Mesenchymal stem cell (in vitro differentiated cells and primary cell): ENCODE data around the gene GALNT3.

Source experiments
- DNase-seq: peaks from one replicate; pipeline ENCODE4 v3.0.0-alpha.2; 2013
- H2AFZ ChIP-seq: one replicate; pipeline ENCODE4 v1.6.1; 2013; ENCODE audit warnings: low read depth, mild to moderate bottlenecking, control low read depth, inconsistent platforms, low read length, moderate library complexity
- H2AK5ac ChIP-seq: 2 replicates; pipeline ENCODE4 v1.6.1; 2013; ENCODE audit warnings: low read length, moderate library complexity, mild to moderate bottlenecking, inconsistent platforms; ENCODE audit not compliant: severe bottlenecking
- H2BK120ac ChIP-seq: one replicate; pipeline ENCODE4 v1.6.1; 2013; ENCODE audit warnings: low read depth, mild to moderate bottlenecking, inconsistent platforms, low read length, moderate library complexity
- H2BK12ac ChIP-seq, 2 experiments: one replicate each; pipeline ENCODE4 v1.6.1; 2013; ENCODE audit warnings: inconsistent platforms in 2 of 2, low read length in 2 of 2, mild to moderate bottlenecking in 2 of 2, moderate library complexity in 2 of 2, control low read depth in 1 of 2
- H2BK15ac ChIP-seq: one replicate; pipeline ENCODE4 v1.6.1; 2013; ENCODE audit warnings: mild to moderate bottlenecking, low read depth, inconsistent platforms; ENCODE audit not compliant: poor library complexity, severe bottlenecking
- H2BK5ac ChIP-seq: 2 replicates; pipeline ENCODE4 v1.6.1; 2013; ENCODE audit warnings: low read depth, mild to moderate bottlenecking, low read length, control low read depth, inconsistent platforms; ENCODE audit not compliant: poor library complexity, severe bottlenecking
- H3K14ac ChIP-seq, 2 experiments: one replicate each; pipeline ENCODE4 v1.6.1; 2013; ENCODE audit warnings: inconsistent platforms in 2 of 2, low read length in 2 of 2, control low read depth in 1 of 2, mild to moderate bottlenecking in 1 of 2, moderate library complexity in 1 of 2
- H3K18ac ChIP-seq, 2 experiments: one replicate each; pipeline ENCODE4 v1.6.1; 2013; ENCODE audit warnings: inconsistent platforms in 2 of 2, low read length in 2 of 2, control low read depth in 1 of 2, low read depth in 1 of 2, mild to moderate bottlenecking in 1 of 2
- H3K23ac ChIP-seq, 2 experiments: one replicate each; pipeline ENCODE4 v1.6.1; 2013; ENCODE audit warnings: inconsistent platforms in 2 of 2, low read length in 2 of 2, mild to moderate bottlenecking in 2 of 2, moderate library complexity in 2 of 2, control low read depth in 1 of 2
- H3K27ac ChIP-seq: 2 replicates; pipeline ENCODE4 v1.5.1; 2013; ENCODE audit warnings: mild to moderate bottlenecking, moderate library complexity, low read length, control low read depth, inconsistent platforms; ENCODE audit not compliant: poor library complexity, severe bottlenecking
- H3K27me3 ChIP-seq, 2 experiments: 2 replicates each; pipeline versions ENCODE4 v1.6.1 to v1.7.0; 2013; ENCODE audit warnings: low read length in 2 of 2, mild to moderate bottlenecking in 2 of 2, moderate library complexity in 2 of 2, control low read depth in 1 of 2, inconsistent platforms in 1 of 2; ENCODE audit not compliant: control insufficient read depth in 1 of 2, insufficient read depth in 1 of 2
- H3K36me3 ChIP-seq, 2 experiments: 2 replicates each; pipeline versions ENCODE4 v1.6.1 to v1.7.0; 2013; ENCODE audit warnings: low read length in 2 of 2, control low read depth in 1 of 2, inconsistent platforms in 1 of 2, low read depth in 1 of 2, mild to moderate bottlenecking in 1 of 2; ENCODE audit not compliant: insufficient read depth in 2 of 2, control insufficient read depth in 1 of 2
- H3K4ac ChIP-seq, 2 experiments: one replicate each; pipeline ENCODE4 v1.6.1; 2013; ENCODE audit warnings: inconsistent platforms in 2 of 2, low read length in 2 of 2, mild to moderate bottlenecking in 2 of 2, moderate library complexity in 2 of 2, control low read depth in 1 of 2, low read depth in 1 of 2
- H3K4me1 ChIP-seq: 2 replicates; pipeline ENCODE4 v1.6.1; 2013; ENCODE audit warnings: low read depth, low read length, control low read depth; ENCODE audit not compliant: control insufficient read depth, insufficient read depth
- H3K4me2 ChIP-seq: 2 replicates; pipeline ENCODE4 v1.6.1; 2013; ENCODE audit warnings: low read length, mild to moderate bottlenecking, inconsistent platforms; ENCODE audit not compliant: poor library complexity, severe bottlenecking
- H3K4me3 ChIP-seq, 2 experiments: 2 replicates each; pipeline versions ENCODE4 v1.5.1 to v1.7.0; 2013; ENCODE audit warnings: low read length in 2 of 2, mild to moderate bottlenecking in 2 of 2, control low read depth in 1 of 2, low read depth in 1 of 2; ENCODE audit not compliant: insufficient read depth in 1 of 2
- H3K79me1 ChIP-seq: replicated peaks from 2 replicates; pipeline ENCODE4 v1.6.1; 2013; ENCODE audit warnings: mild to moderate bottlenecking, control low read depth, low read length, inconsistent platforms; ENCODE audit not compliant: poor library complexity, severe bottlenecking
- H3K9ac ChIP-seq: 2 replicates; pipeline ENCODE4 v1.7.0; 2013; ENCODE audit warnings: mild to moderate bottlenecking, low read length, moderate library complexity
- H3K9me3 ChIP-seq: 2 replicates; pipeline ENCODE4 v1.7.0; 2013; ENCODE audit warnings: mild to moderate bottlenecking, low read length; ENCODE audit not compliant: control insufficient read depth
- H4K8ac ChIP-seq: one replicate; pipeline ENCODE4 v1.6.1; 2013; ENCODE audit warnings: inconsistent platforms, mild to moderate bottlenecking, low read length, moderate library complexity
- H4K91ac ChIP-seq: one replicate; pipeline ENCODE4 v1.6.1; 2013; ENCODE audit warnings: mild to moderate bottlenecking, low read length, inconsistent platforms
- WGBS: methylation state at CpG from one replicate; pipeline ENCODE4 v1.1.7; 2013; ENCODE audit warnings: mixed read lengths; 5-methylcytosine and 5-hydroxymethylcytosine counted together

The GALNT3 gene

DNA sequence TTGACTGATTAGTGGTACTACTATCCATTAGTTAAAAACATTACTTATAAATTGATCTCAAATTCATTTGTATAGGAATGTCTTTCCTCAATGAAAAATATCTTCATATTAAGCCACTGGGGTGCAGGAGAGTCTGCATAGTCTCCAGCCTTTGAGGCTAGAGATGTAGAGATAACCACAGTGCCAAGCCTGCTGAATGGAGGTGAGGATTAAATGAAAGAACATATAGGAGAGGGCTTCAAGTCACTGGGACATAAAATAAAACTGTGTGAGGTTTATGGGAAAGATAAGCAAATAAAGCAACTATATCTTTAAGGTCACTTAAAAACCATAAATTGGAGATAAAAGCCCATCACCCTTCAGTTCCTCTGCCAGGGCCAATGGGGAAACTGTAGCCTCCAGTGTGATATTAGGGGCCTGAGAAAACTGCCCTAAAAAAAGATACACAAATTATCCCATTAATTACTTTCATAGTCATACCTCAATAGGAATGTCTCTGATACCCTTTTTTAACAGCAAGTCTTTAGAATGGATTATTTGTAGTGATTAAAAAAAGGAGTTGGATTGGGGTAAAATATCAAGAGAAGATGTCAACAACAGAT is 27.6 kb downstream of the GALNT3 start:
- Histone ChIP-seq H3K18ac (no peak overlapping the region), H3K4me1 (peaks cover 2% of the 10 kb centered on the region), H3K4ac (no peak overlapping the region), H2BK15ac (no peak overlapping the region), H3K4me3 (no peak overlapping the region), H3K27ac (no peak overlapping the region), H3K23ac (no peak overlapping the region), H2AK5ac (no peak overlapping the region), H3K27me3 (no peaks in the 10 kb centered on the region), H3K36me3 (no peaks in the 10 kb centered on the region), H2BK5ac (no peak overlapping the region), H2BK120ac (no peak overlapping the region), H3K14ac (no peak overlapping the region), H3K9me3 (no peaks in the 10 kb centered on the region), H3K79me1 (no peaks in the 10 kb centered on the region), H3K4me2 (no peak overlapping the region), H4K8ac (no peak overlapping the region), H3K9ac (no peak overlapping the region), H2BK12ac (no peak overlapping the region), H2AFZ (no peak overlapping the region), H4K91ac (no peak overlapping the region)
- DNase-seq = no peak

DNA sequence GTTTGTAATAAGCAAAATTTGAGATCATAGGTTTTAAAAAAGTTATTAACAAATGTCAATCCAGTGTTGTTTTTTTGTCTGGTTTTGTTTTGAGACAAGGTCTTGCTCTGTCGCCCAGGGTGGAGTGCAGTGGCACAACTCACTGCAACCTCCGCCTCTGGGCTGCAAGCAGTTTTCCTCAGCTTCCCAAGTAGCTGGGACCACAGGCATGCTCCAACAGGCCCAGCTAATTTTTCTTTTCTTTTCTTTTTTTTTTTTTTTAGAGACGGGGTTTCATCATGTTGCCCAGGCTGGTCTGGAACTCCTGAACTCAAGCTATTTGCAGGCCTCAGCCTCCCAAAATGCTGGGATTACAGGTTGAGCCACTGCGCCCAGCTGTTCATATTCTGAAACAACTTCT is 31.3 kb downstream of the GALNT3 start:
- H3K27me3 ChIP-seq = no peaks in the 10 kb centered on the region
- no peak overlapping the region for H3K4me2 ChIP-seq
- H3K4me1 ChIP-seq = peaks cover 3% of the 10 kb centered on the region
- DNase-seq = no peak
- H3K4me3 ChIP-seq = no peak overlapping the region
- no peaks in the 10 kb centered on the region for H3K9me3 ChIP-seq
- H3K9ac ChIP-seq = no peak overlapping the region
- H4K8ac ChIP-seq = no peak overlapping the region
- no peaks in the 10 kb centered on the region for H3K36me3 ChIP-seq
- H3K27ac ChIP-seq = no peak overlapping the region
- H3K79me1 ChIP-seq = no peaks in the 10 kb centered on the region
- H3K23ac ChIP-seq = no peak overlapping the region
- no peak overlapping the region for H4K91ac ChIP-seq
- no peak overlapping the region for H2BK12ac ChIP-seq
- H2BK15ac ChIP-seq = no peak overlapping the region
- H2AK5ac ChIP-seq = no peak overlapping the region
- WGBS = 94% methylated on average over 3 of the region's 4 CpGs
- H2AFZ ChIP-seq = no peak overlapping the region
- H3K14ac ChIP-seq = no peak overlapping the region
- H3K18ac ChIP-seq = no peak overlapping the region
- no peak overlapping the region for H2BK5ac ChIP-seq
- H3K4ac ChIP-seq = no peak overlapping the region
- no peak overlapping the region for H2BK120ac ChIP-seq

- no peak overlapping the region for H2BK15ac ChIP-seq
- H3K9me3 ChIP-seq = no peaks in the 10 kb centered on the region
- H2AFZ ChIP-seq = no peak overlapping the region
- DNase-seq = no peak
- no peak overlapping the region for H2AK5ac ChIP-seq
- no peak overlapping the region for H3K27ac ChIP-seq
- 64% methylated on average over 2 of the region's 4 CpGs for WGBS
- no peaks in the 10 kb centered on the region for H3K79me1 ChIP-seq
- no peaks in the 10 kb centered on the region for H3K27me3 ChIP-seq
- no peak overlapping the region for H2BK12ac ChIP-seq
- H2BK5ac ChIP-seq = no peak overlapping the region
- H2BK120ac ChIP-seq = no peak overlapping the region
- peaks cover 3% of the 10 kb centered on the region for H3K4me1 ChIP-seq
- H3K9ac ChIP-seq = no peak overlapping the region
- H3K36me3 ChIP-seq = no peaks in the 10 kb centered on the region
- no peak overlapping the region for H3K4ac ChIP-seq
- no peak overlapping the region for H3K18ac ChIP-seq
- H3K4me3 ChIP-seq = no peak overlapping the region
- H4K91ac ChIP-seq = no peak overlapping the region
- H3K14ac ChIP-seq = no peak overlapping the region
- H4K8ac ChIP-seq = no peak overlapping the region
- H3K23ac ChIP-seq = no peak overlapping the region
- H3K4me2 ChIP-seq = no peak overlapping the region
These were observed 36.0 kb downstream of the GALNT3 start for GRCh38 chr2:165757906-165758675.

- H3K4me1 ChIP-seq = peaks cover 1% of the 10 kb centered on the region
- H4K8ac ChIP-seq = no peak overlapping the region
- no peak overlapping the region for H4K91ac ChIP-seq
- 83% methylated on average over 5 of the region's 8 CpGs for WGBS
- no peak overlapping the region for H2BK120ac ChIP-seq
- H3K14ac ChIP-seq = no peak overlapping the region
- no peak overlapping the region for H2BK5ac ChIP-seq
- no peaks in the 10 kb centered on the region for H3K36me3 ChIP-seq
- H3K4ac ChIP-seq = no peak overlapping the region
- no peak overlapping the region for H3K18ac ChIP-seq
- no peak overlapping the region for H2BK15ac ChIP-seq
- H3K23ac ChIP-seq = no peak overlapping the region
- H3K4me3 ChIP-seq = no peak overlapping the region
- H3K27me3 ChIP-seq = no peaks in the 10 kb centered on the region
- no peak overlapping the region for H3K4me2 ChIP-seq
- no peak overlapping the region for H2BK12ac ChIP-seq
- no peaks in the 10 kb centered on the region for H3K9me3 ChIP-seq
- no peaks in the 10 kb centered on the region for H3K79me1 ChIP-seq
- DNase-seq = no peak
- no peak overlapping the region for H2AFZ ChIP-seq
- no peak overlapping the region for H3K27ac ChIP-seq
- H3K9ac ChIP-seq = no peak overlapping the region
- no peak overlapping the region for H2AK5ac ChIP-seq
These were observed 47.5 kb downstream of the GALNT3 start for GRCh38 chr2:165746501-165746900.
